ENCODE measurements around the gene PTPRB.

Gene PTPRB

DNA sequence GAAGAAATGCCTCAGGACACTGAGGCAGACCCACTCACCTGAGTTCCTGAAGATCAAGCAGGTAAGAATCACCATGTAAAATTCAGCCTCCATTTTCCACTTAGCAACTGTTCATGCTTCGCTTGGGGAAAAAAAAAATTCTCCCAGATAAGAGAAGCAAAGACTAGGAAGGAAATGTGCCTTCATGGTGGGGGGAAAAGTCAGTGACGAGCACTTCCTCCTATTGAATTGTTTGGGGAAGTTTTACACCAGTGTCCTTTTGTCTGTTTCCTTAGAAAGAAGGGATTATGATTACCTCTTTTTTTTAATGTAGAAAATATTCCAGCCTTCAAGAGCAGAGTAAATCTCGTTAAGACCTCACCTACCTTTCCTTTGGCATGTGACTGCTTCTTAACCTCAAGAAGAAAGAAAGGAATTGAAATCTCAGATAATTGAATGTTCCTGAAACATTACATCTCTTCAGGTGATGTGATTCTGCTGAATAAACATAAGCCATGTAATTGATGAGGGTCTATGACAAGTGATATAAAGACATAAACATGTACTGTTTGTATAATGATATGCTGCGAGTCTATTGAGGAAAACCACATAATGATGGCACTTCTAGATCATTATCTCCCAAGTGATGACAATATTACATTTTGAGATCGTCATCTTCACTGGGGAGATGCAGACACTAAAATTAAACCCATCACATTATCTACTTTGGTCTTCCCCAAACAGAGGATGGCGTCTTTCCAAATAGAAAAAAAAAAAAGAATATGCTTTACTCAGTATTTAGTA lies at the start of gene PTPRB:
Gene PTPRB, minus strand, starts transcription at position 127 of the 783 bp plus-strand sequence. Its CDS starts 34 bp downstream, at position 93.
- DNase-seq, result no peak

DNA sequence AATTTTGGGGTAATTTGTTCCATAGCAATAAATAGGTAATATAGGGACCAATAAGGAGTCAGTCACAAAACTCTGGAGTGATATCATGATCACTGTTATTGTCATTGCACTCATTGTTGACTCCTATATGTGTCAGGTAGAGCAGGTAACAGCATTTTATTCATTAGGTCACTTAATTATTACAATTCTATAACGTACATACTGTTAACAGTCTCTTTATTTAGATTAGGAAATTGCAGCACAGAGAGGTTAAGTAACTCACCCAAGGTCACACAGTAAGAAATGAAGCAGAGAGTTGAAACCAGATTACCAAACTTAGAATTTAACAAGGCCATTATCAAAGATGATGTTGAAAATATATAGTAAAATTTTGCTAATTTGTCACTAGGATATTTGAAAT lies 49.7 kb upstream of the PTPRB start:
- DNase-seq, result no peak

DNA sequence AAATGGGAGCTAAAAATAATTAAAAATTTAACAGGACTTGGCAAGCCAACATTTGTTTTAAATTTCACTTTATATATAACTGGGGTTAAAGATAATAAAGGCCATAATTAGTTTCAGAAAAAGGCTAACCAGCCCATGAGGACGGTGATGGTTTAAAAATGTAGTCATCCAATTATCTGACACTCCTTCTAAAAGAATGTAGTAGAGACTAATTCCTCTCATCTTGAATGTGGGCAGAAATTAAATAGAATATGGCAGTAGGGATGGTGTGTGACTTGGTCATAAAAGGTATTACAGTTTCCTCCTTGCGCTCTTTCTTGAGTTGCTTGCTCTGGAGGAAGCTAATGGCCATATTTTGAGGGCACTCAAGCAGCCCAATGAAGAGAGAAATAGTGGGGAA lies 49.1 kb upstream of the PTPRB start:
- DNase-seq, result no peak

DNA sequence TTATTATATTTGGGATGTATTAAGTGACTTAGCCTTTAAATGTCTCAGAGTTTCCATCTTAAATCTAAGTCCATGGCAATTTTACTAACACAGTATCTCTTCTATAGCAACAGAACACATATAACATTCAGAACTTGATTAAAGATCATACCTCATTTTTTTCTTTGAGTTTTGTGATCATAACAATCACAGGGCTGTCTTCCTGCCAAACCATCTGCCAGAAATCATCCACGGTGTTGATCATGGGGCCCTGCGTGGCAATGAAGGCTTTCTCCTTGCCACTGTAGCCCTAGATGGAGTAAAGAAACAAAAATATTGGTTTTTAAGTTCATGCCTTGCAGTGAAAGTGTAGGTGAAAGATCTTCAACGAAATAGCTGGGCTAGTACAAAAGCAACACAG lies 46.7 kb upstream of the PTPRB start:
- no peak for DNase-seq

DNA sequence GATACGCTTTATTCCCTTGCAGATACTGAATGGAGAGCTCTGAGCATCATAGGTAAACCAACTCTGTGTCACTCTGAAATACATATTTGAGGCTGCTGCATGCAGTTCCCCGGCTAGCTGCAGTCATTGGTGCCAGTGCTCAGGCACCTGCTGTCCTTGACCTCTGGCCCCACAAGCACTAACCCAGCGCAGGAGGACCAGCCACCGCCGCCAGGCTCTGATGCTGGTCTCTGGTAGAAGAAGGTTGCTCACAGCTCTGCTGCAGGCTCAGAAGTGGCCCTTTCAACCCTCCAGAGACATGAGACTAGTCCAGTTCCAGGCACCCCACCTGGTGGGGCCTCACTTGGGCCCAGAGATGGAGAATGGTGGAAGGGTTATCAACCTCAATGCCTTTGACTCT lies 34.5 kb upstream of the PTPRB start:
- no peak for DNase-seq

DNA sequence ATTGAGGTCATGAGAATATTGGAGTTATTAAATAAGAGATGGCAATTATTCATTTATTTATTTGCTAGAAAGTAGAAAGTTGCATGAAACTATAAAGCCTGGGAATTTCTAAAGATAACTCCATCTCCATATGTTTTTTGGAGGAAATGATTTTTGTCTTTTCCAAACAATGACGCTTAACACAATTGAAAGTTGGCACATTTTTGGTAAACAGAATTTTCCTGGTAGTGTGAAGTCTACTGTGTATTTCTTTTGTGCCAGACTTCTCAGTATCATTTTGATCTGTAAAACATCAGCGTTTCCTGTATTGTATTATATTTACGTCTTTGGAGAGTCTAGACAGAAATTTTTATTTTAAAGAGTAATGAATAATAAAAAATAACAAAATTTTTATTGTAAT lies 33.7 kb upstream of the PTPRB start:
- DNase-seq, result no peak

DNA sequence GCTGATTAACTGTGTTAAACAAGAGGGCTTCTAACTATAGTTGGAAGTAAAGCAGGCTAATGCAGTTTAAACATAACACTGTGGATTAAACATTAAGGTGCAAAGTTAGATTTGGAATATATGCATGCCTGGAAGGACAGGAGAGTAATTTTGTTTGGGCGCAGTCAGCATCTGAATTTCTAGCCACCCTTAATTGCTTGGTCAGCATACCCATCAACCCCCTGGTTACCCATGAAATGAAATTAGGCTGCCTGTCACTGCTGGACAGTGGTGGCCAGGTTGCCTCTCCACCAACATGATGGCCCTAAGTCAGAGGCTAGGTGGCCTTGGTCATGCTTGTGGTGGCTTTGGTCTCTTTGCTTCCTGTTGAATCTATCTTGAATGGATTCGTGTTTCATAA lies 30.0 kb upstream of the PTPRB start:
- DNase-seq, result no peak

DNA sequence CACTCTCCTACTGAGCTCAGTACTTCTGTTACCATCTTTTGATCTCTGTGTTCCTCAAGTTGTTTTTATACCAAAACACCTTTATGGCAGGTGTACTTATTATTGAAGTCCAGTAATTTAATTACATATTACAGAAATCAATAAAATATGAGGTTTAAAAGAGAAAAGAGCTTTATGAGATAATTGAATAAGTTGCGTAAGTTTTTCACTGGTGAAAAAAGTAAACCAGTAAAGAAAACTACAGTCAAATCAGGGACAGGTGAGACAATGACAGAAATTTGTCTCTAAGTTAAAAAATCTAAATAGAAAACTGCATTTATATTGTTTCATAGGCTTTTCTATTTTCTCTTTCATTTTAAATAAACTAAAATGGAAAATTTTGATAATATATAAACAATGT lies 29.1 kb upstream of the PTPRB start:
- no peak for DNase-seq

DNA sequence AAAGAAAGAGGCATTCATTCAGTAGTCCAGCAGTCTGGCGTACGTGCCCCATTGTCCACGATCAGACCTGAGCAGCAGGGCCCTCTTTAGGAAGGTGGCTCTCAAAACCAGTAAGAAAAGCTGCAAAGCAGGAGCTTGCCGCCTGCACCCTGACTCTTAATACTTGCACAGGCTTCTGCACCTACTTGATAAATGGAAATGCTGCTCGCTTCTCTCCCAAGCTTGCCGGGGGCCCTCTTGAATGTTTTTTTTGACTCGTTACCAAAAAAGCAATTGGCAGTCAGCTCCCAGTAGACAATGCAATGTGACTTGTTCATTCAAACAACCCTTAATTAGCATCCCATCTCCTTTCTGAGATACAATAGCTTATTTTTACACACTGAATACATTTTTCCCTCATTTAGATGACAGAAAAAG lies 27.2 kb upstream of the PTPRB start:
- no peak for DNase-seq

DNA sequence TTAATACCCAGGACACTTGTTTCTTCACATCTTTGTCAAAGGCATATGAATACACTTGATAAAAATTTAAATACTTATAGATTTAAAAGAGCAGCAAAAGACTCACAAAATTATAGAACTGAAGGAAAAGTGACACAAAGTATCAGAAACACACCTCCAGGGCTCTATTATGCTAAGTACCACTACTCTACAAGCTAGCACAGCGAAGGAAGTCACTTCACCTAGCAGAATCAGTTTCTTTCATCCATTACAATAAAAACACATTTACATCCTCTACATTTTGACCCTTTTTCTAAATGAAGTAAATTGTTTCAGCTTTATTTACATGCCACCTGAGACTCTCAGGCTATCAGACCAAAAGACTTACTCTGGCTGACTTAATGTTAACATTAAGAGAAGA lies 26.6 kb upstream of the PTPRB start:
- DNase-seq, result no peak

DNA sequence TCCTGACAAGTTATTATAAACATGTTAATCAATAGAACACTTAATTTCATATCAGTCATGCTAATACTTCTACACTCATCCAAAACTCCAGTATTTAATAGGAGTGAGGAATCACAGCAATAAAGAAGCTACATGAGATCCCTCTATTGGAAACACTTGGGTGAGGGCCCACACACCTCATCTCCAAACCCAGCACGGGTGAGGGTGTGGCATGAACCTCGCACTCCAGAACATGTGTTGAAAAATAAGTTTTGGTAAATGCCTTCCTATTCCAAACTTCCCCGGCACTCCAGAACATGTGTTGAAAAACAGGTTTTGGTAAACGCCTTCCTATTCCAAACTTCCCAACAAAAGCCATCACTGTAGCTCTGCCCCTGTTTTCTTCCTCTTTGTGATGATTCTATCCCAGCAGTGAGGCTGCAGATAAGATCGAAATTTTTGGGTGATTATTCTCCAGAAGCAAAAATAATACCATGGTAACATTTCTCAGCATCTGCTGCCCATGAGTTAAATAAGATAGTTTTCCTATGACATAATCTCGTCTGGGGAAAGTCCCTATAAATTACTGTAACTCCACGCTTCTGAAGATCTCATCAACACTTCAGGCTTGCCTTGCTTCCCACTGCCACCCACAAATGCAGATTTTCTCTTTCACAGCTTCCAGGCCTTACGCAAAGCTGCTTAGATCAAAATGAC lies 24.4 kb upstream of the PTPRB start:
- DNase-seq, result no peak

DNA sequence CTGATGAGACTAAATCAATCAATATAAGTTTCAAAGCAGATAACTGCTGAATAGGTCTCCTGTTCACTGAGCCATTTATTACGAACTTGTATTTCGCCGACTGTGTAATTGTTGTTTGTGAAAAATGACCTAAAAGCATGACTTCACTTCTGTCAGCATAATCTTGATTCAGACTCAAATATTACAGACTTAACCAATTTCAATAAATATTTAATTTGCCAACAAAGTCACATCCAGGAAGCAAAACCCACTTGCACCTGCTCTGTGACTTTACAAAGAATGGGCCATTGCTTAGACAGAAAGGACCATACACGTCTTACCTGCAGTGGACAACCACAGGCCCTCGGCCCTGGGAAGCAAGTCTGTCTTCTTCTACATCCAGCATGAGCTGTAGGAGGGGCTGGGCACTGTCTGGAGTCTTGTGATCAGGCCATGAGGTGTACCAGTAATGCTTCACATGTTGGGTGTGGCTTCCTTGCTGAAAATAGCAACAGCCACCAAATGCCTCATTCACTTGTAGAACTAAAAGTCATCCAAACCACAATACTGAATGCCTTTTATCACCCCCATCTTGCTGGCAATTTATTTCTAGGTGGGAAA lies 23.5 kb upstream of the PTPRB start:
- no peak for DNase-seq

DNA sequence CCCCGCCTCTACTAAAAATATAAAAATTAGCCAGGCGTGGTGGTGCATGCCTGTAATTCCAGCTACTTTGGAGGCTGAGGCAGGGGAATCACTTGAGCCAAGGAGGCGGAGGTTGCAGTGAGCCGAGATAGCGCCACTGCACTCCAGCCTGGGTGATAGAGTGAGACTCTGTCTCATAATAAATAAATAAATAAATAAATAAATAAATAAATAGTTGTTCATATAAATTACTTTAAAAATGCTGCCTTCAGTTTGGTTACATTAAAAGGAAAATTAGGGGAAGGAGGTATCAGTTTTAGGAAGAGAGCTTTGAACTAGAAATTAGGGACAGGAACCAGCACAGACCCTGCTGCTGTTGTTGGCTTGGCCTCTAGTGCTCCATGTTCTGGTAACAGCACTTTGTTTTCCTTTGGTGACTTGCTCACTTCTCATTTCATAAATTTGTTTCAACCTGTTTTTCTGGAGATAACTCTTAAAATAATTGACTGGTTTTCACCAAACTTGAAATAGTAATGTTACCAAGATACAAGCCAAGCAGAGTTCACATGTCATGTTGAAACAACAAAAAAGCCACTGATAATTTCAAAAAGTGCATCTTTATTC lies 22.9 kb upstream of the PTPRB start:
- DNase-seq, result no peak

DNA sequence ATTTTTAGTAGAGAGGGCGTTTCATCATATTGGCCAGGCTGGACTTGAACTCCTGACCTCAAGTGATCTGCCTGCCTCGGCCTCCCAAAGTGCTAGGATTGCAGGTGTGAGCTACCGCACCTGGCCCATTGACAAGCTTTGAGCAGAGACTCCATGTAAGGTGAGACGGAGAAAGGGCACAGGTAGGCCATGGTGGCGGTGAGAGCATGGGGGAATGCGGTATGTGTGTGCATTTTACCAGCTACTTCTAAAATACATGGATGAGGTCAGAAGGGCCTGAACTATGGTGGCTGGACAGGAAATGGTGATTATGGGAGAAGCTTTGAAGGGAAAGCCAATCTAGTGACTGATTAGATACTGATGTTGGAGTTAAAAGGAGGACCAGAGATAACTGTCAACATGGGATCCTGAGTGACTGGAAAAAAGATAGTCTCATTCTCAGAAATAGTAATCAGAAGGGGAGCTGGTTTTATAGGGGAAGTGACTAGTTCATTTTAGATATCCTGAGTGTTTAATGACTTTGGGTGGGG lies 21.9 kb upstream of the PTPRB start:
- DNase-seq, result no peak

DNA sequence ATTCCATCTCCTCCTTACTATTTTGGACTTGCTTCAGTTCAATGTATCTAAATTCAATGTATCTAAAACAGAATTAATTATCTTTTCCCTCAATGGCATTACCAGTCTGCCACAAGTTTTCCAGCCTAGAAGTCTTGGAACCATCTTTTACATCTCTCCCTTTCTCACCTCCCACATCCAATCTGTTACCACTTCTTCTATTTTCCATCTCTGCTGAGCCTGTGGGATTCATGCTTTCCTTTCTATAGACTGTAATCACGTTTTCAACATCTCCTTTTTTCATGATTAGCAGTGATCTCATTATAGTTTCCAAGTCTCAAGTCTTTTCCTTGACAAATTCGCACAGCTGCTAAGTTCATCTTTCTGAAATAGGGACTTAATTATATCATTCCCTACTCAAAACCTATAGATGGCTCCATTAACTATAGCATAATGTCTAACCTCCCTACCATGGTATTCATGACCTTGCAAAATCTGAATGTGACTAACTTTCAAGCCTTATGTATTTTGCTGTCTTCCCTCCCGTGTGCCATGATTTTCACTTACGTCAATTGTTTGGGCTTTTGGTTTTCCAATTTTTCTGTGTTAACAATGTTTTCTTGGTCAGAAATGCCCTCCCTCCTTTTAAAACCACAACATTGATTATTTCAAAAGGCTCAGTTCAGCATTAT lies 20.5 kb upstream of the PTPRB start:
- no peak for DNase-seq

DNA sequence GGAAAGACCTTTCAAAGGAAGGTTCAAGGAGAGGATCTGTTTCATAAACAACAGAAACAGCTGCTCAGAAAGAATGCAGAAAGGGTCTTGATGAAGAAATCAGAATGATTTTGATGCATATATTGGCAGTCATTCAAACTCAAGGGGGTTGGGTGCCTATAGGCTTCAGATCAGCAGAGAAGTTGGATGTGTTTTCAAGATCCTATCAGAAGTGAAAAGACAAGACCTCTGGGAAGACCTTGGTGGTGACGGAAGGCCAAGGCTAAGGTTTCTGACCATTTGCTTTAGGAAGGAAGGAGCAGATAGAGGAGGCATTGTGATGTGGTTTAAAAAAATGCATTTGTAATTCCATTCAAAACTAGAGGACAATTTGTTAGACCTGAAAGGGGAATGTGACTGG lies 15.2 kb upstream of the PTPRB start:
- DNase-seq, result no peak

DNA sequence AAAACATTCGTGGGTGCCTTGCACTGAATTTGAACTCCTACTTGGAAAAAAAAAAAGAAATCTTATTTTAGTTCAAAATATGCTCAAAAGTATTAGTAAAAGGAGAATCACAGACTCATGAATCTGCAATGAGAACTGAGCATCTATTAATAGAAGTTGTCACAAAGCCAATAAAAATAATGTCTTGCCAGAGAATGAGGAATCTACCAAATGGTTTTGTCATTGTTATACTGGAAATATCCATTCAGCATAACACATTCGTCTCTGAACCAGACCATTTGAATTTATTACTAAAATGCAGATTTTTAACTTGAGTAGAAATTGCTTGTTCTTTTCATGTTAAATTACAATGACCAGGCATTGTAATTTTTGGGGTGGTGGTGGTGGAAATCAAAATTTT lies 11.6 kb upstream of the PTPRB start:
- DNase-seq, result no peak

DNA sequence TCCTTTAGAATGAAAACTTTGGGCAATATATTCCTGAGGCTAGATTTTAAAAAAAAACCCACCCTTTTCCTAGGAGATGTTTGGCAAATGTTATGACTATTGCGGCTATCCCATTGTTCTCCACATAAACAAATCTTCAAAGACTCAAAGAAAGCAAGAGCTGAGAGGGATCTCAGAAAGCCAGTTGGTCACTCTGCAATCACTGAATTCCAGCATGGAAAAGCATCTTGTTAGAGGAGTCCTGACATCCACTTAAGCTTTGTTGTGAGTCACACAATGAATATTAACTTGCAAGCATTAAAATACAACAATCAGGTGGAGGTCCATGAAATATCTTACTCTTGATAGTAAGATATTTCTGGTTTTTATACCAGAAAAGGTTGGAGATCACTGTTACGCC lies 11.0 kb upstream of the PTPRB start:
- no peak for DNase-seq

DNA sequence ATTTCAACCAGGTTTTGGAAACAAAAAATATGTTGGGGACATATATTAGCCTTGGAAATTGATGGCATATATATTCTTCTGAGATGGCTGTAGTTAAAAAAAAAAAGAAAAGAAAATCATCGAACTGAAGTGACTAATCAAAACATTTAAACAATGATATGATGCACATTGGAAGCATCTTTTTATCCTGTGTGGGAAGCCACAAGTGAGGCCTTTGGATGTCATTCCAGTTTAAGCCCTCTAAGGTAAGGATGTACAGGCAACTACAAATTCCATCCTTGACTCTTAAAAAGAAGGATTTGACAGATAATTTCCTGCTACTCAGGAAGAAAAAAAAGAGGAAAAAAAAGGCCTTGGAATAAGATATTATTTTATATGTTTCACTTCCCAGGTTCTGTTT lies 9.6 kb upstream of the PTPRB start:
- no peak for DNase-seq

DNA sequence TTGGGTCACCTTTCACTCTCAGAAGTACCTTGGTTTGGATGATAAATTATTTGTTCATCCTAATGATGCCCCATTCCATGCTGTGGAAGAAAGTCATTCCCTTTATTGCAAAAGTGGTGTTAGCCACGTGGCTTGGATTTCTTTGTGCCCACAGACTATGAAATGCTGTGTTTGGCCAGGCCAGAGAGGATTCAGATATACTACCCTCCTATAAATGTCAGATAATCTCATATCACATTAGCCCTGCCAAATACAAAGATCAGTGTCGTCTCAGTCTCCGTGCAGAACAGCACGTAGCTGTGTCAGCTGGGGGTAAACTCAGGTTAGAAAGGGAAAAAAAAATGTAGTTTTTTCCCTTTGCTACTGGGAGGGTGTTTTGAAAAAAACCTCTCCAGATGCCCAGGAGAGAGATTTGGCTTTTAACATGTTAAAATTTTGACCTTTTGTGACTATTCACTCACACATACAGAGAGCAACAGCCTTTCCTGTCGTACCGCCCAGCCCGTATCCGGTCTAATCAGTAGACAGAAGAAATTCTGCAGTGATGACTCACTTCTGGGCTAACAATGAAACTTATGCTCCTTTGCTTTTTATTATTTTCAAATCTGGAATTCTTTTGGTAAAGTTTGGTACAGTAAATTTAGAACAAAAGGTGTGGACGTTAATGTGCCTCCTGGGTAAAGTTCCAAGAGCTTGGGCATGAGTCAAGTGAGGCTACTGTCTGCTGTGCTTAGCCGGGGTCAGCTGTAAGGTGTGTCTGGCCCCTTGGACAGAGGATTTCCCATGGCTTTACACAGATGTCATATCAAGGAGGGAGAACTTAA lies 8.5 kb upstream of the PTPRB start:
- DNase-seq, result no peak

DNA sequence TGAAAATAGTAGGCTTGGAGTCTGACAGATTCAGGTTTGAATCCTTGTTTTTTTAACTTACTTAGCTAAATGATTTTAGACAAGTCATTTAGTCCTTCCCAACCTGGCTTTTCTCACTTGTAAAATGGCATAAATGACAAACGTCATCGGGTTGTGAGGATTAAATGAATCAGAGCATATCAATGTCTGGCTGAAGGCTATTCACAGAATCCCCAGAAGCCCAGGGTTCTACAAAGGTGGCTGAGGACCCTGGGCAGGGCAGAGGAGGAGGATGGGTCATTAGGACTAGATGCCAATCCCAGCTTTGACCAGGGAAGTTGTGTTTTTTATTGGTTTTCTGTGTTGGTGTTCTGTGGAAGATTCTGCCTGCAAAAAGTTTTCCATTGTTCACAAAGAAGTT lies 7.6 kb upstream of the PTPRB start:
- no peak for DNase-seq

DNA sequence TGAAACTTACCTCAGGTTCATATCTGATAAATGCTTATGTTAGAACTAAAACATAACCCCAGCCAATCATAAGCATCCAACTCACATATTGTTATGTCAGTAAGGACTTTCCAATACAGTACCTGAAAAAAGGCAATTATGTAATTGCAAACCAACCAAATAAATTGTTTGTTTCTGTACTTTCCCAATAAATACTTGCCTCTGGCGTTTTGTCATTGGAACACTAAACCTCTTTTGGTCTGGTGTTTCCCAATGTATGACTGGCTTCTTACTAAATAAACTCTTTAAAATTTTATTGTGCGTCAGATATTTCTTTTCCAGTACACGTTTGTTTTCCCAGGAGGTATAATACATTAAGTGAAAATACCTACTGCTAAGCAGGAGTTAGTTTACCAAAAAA lies 6.7 kb upstream of the PTPRB start:
- DNase-seq, result no peak

Measured in cortex of kidney (tissue), 1 donor.